Measurements from ENCODE around the gene INCENP.
A peak's percentile ranks its signal among the peaks of the same experiment; 100 is the strongest.

Gene INCENP

GRCh38 chr11:62124186-62125113 lies 639 bp downstream of the INCENP start:
- peak; percentile 18 for DNase-seq

DNA sequence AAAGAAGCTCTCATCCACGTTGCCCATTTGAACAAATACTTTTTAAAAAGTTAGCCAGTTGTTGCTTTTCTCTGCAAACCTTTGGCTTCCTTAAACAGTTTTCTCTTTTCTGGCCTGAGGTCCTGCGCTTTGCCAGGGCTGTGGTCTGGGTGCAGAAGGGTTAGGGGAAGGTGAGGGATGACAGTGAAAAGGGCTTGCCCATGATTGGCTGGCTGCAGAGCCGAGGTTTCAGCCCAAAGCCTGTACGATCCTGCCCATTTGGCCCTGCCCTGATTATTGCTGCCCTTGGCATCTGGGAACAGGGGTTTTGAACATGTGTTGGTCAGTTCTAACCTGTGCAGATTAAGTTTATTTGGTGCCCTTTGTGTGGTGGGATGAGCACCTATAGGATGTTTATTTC lies 1.5 kb downstream of the INCENP start:
- no peak for DNase-seq

DNA sequence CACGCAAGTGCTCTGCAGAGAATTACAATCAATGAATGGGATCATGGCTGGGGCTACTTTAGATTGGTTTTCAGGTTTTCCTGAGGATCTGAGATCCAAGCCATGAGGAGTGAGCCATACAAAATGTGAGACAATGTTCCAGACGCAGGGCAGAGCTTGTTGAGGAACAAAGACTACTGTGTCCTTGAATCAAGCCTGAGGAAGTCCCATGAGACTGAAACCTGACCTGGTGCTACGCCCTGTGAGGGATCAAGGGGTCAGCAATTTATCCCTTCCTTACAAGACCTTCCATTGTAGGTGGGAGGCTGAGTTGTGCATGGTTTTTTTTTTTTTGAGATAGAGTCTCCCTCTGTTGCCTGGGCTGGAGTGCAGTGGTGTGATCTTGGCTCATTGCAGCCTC lies 2.1 kb downstream of the INCENP start:
- no peak for DNase-seq

DNA sequence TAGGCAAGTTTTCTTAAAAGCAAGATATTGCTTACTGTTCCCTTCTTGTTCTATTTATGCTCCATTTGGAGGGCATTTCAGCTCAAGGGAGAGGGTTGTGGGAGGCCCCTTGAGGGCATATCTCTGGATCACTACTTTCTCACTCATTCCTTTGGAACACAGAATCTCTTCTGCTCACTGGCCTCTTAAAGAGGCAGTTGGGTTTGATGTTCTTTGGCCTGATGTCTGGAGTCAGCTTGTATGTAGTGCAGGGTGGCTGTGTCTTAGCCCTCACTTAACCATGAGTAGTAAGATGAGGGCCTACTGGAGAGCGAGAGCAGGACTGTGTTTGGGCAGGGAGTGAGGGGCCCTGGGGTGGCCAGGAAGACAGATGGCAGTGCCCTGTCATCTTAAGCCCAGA lies 3.6 kb downstream of the INCENP start:
- DNase-seq: no peak

- DNase-seq: no peak
Observed at GRCh38 chr11:62127941-62128770, 4.3 kb downstream of the INCENP start.

DNA sequence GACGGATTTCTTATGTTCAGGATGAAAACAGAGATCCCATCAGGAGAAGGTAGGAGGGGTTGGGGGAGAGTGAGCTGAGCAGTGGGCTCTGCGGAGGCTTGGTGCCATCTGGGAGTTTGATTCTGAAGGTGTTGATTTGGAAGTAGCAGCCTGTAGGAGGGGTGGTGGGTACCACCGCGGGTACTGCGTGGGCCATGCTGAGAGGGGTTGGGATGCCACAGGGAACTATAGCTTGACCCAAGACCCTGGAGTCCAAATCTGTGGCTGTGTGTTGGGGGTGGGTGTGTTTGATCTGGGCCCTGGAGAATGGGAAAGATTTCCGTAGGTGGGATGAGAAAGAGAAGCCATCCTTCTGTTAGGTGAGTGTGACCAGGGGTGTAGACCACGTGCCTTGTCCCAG lies 5.0 kb downstream of the INCENP start:
- DNase-seq: no peak

GRCh38 chr11:62129590-62130282 lies 5.9 kb downstream of the INCENP start:
- DNase-seq: no peak

GRCh38 chr11:62130283-62131169 lies 6.7 kb downstream of the INCENP start:
- DNase-seq: no peak

GRCh38 chr11:62131170-62131464 lies 7.3 kb downstream of the INCENP start:
- no peak for DNase-seq

DNA sequence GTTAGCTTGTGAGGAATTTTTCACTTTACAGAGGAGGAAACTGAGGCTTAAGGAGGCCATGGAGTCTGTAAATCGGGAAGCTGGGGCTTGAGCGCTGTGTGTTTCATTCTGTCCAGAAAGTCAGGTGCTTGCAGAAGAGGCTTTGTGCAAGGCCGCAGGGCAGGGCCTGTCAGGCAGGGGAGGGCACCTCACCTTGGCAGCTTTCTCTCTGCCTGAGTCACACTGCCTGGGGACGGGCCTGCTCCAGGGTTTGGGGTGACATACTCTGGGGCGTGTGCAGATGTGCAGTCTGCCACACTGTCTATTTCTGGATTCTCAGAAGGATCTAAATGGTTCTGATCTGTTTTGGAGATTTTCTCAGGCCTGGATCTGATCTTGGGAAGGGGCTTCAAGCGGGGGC lies 8.4 kb downstream of the INCENP start:
- no peak for DNase-seq

GRCh38 chr11:62132689-62133293 lies 9.0 kb downstream of the INCENP start:
- DNase-seq: no peak

DNA sequence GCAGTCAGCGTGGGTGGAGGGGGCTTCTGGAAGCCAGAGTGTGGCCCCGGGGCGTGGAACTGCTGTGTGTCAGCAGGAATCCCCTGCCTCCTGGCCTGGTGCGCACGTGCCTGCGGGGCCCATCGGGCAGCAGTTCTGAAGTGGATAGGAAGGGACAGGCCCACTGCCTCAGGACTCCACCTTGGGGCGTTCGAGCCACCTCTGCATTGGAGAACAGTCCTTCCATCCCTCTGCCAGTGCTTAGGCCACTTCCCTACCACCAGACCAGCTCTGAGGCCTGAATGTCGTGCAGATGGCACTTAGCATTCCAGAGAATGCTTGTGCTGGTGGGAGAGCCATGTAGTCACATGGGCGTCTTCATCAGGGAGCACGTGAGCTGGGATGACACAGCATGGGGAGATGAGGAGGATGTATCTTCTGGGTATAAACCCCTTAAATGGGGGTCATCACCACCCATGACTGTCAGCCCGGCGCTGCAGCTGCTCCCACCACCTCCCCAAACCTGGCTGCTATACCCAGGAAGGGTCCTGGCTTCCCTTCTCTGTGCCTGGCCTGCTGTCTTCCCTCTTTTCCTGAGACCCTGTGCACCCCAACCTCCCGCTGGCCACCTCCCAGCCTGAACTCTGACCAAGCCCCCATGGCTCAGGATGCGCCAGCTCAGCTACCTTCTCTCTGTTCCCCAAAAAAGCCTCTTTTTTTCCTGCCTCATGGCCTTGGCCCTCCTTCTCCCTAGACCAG lies 9.7 kb downstream of the INCENP start:
- no peak for DNase-seq

DNA sequence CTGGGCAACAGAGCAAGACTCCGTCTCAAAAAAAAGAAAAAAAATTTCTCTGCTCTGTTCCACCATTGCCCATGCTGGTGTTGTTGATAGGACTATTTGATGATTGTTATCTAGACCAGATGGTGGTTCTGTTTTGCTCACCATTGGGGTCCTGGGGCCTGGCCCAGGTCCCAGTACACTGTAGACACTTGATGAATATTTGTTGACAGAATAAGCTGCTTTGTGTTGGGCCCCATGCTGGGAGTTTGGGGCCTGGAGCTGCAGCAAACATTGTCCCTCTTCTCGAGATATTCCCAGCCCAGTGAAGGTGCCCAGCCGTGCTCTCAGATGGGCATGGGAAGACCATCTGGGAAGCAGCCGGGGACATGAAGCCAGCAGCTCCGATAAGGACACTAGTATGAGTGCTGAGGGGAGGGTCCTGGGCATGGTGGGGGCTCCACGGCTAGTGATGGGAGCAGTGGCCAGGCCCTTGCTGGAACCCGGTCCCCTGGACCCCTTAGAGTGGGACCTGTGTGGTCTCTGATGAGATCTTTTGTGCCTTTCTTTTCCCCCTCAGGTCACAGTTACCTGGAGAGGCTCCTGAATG lies 13.6 kb downstream of the INCENP start:
- DNase-seq: no peak

GRCh38 chr11:62137881-62138629 lies 14.2 kb downstream of the INCENP start:
- no peak for DNase-seq

GRCh38 chr11:62138630-62139425 lies 15.0 kb downstream of the INCENP start:
- no peak for DNase-seq

GRCh38 chr11:62139526-62140303 lies 15.9 kb downstream of the INCENP start:
- no peak for DNase-seq

GRCh38 chr11:62140304-62141110 lies 16.7 kb downstream of the INCENP start:
- DNase-seq: no peak

Data from NCI-H226 (cell line).